GM19468 (cell line): ENCODE results near the gene RBAK.
"Not testable (repeated sequence)": the region's sequence is repeated elsewhere in the genome, so short reads cannot be mapped to it uniquely, and the experiment has no call there.

Experiments
- ATAC-seq: cut with Tn5 transposase; IDR thresholded peaks from one replicate; pipeline ENCODE4 v1.9.1; 2021; ENCODE audit warnings: mild to moderate bottlenecking, moderate library complexity, moderate number of reproducible peaks; ENCODE audit not compliant: unreplicated experiment; ENCODE audit errors: extremely low read depth

Gene RBAK

DNA sequence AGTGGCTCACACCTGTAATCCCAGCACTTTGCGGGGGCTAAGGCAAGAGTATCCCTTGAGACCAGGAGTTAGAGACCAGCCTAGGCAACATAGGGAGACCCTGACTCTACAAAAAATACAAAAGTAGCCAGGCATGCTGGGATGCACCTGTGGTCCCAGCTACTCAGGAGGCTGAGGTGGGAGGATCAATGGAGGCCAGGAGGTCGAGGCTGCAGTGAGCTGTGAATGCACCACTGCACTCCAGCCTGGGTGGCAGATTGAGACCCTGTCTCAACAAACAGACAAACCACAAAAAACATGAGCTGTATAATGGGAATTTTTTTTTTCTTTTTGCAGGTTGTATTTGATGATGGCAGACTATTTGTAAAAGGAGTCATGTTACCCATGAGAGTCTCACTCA is 1.5 kb downstream of the RBAK start:
- not testable (repeated sequence) for ATAC-seq

DNA sequence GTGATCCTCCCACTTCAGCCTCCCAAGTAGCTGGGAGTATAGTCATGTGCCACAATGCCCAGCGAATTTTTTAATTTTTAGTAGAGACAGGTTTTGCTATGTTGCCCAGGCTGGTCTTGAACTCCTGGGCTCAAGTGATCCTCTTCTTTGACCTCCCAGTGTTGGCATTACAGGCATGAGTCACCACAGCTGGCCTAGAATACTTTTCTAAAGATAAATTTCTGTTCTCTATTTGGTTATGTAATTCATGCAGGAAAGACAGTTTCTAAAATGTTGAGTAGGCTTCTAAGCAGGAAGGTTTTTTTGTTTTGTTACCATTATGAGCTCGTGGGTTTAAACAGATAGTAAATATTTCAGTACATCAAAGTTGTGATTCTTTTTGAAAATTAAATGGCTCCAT is 5.0 kb downstream of the RBAK start:
- no peak for ATAC-seq

- not testable (repeated sequence) for ATAC-seq
These were observed 6.1 kb downstream of the RBAK start for GRCh38 chr7:5051731-5052130.

DNA sequence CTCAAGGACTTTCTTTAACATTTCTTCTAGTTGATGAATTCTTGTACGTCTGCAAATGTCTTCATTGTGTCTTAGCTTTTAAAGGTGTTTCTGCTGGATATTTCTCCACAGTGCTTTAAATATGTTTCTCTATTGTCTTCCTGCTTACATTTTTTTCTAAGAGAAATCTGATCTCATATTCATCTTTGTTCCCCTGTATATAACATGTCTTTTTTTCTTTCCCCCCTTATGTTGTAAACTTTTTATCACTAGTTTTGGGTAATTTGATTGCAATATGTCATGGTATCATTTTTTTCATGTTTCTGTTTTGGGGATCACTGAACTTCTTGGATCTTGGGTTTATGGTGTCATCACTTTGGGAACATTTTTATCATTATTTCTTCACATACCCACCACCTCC is 7.5 kb downstream of the RBAK start:
- ATAC-seq, result no peak

- no peak for ATAC-seq
These were observed 18.0 kb downstream of the RBAK start for GRCh38 chr7:5063698-5064097.

GRCh38 chr7:5064391-5065106 is 18.9 kb downstream of the RBAK start:
- ATAC-seq, result no peak

DNA sequence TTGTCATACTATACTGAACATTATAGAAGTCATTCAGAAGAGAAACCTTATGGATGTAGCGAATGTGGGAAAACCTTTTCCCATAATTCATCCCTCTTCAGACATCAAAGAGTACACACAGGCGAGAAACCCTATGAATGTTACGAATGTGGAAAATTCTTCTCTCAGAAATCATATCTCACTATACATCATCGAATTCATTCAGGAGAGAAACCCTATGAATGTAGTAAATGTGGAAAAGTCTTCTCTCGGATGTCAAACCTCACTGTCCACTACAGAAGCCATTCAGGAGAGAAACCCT is 19.4 kb downstream of the RBAK start:
- no peak for ATAC-seq

DNA sequence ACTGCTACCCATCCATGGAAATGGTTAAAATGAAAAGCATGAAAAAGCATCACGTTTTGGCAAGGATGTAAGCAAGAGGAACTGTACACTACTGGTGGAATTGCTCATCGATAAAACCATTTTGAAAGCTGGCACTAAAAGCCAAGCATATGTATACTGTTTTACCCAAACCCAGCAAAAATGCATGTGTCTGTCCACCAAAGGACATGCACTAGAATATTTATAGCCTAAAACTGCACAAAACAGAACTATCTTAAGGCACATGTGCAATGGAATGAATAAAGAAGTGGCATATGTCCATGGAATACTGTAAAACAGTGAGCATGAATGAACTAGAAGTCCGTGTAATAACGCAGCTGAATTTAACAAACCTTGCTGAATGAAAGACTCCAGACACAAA is 22.9 kb downstream of the RBAK start:
- no peak for ATAC-seq

DNA sequence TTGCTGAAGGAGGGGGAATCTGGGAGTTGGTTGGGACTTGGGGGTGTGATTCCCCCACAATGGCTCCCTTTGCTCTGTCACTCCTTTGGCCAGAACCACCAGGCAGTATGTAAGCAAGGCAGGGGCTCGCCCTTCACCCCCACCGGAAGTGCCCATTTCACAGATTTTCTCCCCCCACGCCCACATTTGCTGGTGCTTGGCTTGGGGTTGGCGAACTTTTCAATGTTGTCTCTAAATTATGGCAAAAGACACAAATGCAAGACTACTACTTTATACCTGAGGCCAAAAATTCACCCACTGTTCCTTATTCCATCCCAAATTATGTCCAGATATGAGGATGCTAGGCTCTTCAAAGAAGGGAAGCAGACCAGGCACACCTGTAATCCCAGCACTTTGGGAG is 24.5 kb downstream of the RBAK start:
- no peak for ATAC-seq

GRCh38 chr7:5075187-5075586 is 29.5 kb downstream of the RBAK start:
- ATAC-seq, result not testable (repeated sequence)

DNA sequence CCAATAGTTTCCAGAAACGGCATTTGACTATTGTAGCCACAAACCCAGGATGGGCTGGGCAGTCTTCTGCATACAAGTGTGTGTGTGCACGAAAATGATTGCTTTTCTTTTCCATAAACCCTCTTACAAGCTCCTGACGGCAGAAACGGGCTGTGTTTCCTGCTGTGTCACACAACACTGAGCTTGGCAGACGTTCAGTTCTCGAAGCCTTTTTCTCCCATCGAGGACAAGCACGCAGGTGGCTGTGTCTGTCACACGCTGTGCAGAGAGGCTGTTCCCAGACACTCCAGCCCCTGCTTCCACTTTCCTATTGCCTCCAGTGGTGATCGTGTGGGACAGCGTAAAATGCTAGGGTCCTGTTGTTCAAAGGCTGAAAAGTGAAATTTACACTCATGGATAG is 32.1 kb downstream of the RBAK start:
- no peak for ATAC-seq

DNA sequence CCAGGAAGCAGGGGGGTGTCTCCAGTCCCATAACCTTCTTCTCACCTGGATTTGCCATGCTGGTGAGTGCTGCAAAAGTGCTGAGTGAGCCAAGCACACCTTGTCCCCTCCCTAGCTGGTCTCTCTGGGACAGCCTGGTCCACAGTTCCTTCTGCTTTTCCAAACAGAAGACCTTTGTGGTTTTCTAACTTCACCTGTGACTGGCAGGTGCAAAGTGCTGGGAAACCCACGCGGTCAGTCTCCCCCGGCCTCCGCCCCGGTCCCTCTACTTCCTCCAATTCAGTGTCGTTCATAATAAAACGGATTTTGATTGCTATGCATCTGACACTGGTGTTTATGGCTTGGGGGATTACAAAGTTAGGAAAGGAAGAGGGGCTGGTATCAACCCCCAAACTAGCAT is 37.1 kb downstream of the RBAK start:
- ATAC-seq, result no peak

DNA sequence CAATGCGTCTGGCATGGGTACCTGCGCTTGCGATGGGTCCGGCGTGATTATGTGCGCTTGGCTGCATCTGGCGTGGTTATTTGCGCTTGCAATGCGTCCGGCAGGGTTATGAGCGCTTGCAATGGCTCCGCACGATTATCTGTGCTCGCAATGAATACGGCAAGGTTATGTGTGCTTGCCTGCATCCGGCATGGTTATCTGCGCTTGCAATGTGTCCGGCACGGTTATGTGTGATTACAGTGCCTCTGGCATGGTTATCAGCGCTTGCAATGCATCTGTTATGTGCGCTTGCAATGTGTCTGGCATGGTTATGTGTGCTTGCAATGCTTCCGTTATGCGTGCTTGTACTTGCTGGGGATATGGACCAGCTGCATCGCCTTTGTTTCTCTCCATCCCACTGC is 37.7 kb downstream of the RBAK start:
- no peak for ATAC-seq

- ATAC-seq, result no peak
These were observed 40.6 kb downstream of the RBAK start for GRCh38 chr7:5086256-5086655.

DNA sequence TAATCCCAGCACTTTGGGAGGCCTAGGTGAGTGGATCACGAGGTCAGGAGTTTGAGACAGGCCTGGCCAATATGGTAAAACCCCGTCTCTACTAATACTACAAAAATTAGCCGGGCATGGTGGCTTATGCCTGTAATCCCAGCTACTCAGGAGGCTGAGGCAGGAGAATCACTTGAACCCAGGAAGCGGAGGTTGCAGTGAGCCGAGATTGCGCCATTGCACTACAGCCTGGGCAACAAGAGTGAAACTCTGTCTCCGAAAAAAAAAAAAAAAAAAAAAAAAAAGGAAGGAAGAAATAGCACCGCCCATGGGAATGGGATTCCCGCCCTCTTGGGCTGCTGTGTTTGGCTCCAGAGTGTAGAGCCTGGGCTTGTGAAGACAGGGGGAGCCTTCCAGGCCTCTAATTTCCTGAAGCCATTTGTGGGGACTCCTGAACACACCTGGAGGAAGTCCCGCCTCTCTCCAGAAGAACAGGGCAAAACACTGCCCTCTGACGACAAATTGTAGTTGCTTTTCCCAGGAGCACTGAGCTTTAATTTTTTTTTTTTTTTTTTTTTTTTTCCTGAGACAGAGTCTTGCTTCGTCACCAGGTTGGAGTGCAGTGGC is 42.7 kb downstream of the RBAK start:
- ATAC-seq, result not testable (repeated sequence)

- ATAC-seq, result no peak
These were observed 43.2 kb downstream of the RBAK start for GRCh38 chr7:5088906-5089305.

GRCh38 chr7:5093948-5094347 is 48.3 kb downstream of the RBAK start:
- no peak for ATAC-seq

DNA sequence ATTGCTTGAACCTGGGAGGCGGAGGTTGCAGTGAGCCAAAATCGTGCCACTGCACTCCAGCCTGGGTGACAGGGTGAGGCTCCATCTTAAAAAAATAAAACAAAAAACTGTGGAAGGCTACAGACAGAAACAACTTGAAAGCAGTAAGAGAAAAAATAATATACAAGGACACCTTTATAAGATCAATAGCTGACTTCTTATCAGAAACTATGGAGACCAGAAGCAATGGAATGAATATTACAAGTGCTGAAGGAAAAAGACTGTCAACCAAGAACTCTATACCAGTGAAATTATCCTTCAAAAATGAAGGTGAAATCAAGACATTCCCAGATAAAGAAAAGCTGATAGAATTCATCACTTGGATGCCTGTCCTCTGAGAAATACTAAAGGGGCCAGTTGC is 49.0 kb downstream of the RBAK start:
- ATAC-seq, result no peak

DNA sequence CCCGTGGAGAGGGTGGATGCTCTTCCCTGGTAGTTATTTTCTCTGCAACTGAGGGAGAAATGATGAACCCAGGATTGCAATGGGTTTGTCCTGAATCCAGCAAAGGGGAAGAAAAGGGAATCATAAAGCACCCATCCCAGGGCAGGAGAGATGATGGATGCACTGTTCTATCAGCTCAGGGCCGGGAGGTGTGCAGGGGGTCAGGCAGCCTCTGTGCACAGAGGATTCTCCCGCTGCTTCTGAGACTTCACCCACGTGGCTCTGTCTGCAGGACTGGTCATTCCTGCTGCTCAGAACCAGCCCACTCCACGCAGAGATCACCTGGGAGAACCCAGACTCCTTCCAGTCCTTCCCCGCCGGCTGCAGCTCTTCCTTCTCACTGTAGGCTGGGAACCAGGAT is 70.7 kb downstream of the RBAK start:
- ATAC-seq, result no peak

DNA sequence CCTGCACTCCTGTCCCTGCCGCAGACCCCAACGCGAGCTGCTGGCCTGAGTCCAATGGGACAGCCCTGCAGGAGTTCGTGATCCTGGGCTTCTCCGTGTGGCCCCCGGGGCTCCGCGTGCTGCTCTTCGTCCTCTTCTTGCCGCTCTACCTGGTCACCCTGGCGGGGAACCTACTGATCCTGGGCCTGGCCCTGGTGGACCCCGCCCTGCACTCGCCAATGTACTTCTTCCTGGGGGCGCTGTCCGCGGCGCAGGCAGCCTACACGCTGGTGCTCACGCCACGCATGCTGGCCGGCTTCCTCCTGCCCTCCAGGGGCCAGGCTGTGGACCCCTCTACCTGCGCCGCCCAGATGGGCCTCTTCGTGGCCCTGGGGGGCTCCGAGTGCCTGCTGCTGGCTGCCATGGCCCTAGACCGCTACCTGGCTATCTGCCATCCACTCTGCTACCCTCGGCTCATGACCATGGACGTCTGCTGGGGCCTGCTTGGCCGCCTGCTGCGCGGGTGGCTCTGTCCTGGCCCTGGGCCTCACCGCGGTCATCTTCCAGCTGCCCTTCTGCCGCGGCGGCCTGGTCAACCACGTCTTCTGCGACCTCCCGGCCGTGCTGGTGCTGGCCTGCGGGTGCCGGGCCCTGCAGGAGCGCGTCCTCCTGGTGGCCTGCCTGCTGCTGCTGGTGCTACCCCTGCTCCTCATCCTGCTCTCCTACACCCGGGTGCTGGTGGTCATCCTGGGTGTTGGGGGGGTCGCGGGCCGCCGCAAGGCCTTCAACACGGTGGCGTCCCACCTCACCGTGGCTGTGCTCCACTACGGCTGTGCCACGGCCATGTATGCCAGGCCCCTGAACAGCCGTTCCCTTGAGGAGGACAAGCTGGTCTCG is 71.7 kb downstream of the RBAK start:
- ATAC-seq, result no peak
